Endothelial cell of umbilical vein (primary cell): ENCODE measurements around the gene PSTPIP1.

Experiments
- EZH2 ChIP-seq: IDR thresholded peaks from 2 replicates; pipeline ENCODE4 v1.6.1; 2012; ENCODE audit warnings: borderline replicate concordance, low read depth, mild to moderate bottlenecking, moderate library complexity, low read length, inconsistent platforms; ENCODE audit not compliant: severe bottlenecking
- GATA2 ChIP-seq: IDR thresholded peaks from 2 replicates; pipeline ENCODE4 v1.7.0; 2011; ENCODE audit warnings: low read depth, mild to moderate bottlenecking, moderate library complexity, mixed read lengths, low read length; ENCODE audit not compliant: insufficient read length, insufficient read depth
- JUN ChIP-seq: IDR thresholded peaks from 2 replicates; pipeline ENCODE4 v1.6.1; 2011; ENCODE audit warnings: borderline replicate concordance, low read depth; ENCODE audit not compliant: insufficient read length, insufficient read depth
- MYC ChIP-seq: IDR thresholded peaks from one replicate; pipeline ENCODE4 v1.6.1; 2011; ENCODE audit warnings: mild to moderate bottlenecking, low read depth, low read length
- POLR2A ChIP-seq: IDR thresholded peaks from 2 replicates; pipeline ENCODE4 v1.6.1; 2012; ENCODE audit warnings: low read depth, mild to moderate bottlenecking, control low read depth, low read length
- POLR2AphosphoS5 ChIP-seq: IDR thresholded peaks from 2 replicates; pipeline ENCODE4 v1.6.1; 2012; ENCODE audit warnings: low read depth, mild to moderate bottlenecking, control low read depth, low read length, moderate library complexity; ENCODE audit not compliant: insufficient read depth
- TF ChIP-seq, protein P1 (sequence below), 2 donors: IDR thresholded peaks; 1 replicate in 1 of 2; 2 replicates in 1 of 2; pipeline ENCODE4 v1.5.1; 2011; ENCODE audit warnings: low read length in 2 of 2, mild to moderate bottlenecking in 2 of 2, moderate library complexity in 2 of 2, control low read depth in 1 of 2, inconsistent platforms in 1 of 2, low read depth in 1 of 2; ENCODE audit not compliant: insufficient read depth in 1 of 2; ENCODE audit errors: extremely low read depth in 1 of 2
- TF ChIP-seq, protein P2 (sequence below): IDR thresholded peaks from 2 replicates; pipeline ENCODE4 v1.6.1; 2011; ENCODE audit not compliant: insufficient read depth, insufficient read length

DNA sequence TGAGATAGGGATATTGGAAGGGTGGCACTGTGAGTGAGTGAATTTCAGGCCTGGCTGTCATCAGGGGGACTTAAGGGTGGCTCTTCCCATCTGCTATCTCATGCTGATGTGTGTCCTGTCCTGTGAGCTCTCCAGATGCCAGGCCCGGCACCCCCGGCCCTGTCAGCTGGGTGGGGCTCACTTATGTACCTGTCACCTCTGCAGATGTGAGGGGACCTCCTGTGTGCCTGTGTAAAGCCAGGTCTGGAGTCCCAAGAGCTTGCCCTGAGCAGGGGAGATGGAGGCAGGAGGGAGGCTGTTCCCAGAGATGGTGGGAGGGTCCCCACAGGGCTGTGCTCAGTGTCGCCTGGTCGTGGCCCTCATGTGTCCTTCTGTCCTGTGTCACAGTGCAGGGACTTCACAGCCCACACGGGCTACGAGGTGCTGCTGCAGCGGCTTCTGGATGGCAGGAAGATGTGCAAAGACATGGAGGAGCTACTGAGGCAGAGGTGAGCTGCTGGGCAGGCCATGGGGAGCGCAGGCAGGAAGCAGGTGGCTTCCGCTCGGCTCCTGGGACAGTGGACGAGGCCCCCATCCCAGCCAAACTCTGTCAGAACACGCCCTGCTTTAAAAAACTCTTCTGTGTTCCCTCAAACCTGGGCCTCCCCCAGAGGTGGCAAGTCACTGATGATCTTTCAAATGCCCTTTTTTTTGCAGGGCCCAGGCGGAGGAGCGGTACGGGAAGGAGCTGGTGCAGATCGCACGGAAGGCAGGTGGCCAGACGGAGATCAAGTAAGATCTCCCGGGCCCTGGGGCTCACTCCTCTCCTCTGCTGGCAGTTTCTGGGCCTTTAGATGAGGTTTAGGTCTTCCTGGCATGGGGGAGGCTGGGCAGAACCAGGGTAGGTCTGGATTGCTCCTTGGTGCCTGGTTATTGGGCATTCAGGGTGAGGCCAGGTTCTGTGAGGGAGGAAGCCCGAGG lies 23.1 kb downstream of the PSTPIP1 start:
- TF ChIP-seq, protein P1, sequence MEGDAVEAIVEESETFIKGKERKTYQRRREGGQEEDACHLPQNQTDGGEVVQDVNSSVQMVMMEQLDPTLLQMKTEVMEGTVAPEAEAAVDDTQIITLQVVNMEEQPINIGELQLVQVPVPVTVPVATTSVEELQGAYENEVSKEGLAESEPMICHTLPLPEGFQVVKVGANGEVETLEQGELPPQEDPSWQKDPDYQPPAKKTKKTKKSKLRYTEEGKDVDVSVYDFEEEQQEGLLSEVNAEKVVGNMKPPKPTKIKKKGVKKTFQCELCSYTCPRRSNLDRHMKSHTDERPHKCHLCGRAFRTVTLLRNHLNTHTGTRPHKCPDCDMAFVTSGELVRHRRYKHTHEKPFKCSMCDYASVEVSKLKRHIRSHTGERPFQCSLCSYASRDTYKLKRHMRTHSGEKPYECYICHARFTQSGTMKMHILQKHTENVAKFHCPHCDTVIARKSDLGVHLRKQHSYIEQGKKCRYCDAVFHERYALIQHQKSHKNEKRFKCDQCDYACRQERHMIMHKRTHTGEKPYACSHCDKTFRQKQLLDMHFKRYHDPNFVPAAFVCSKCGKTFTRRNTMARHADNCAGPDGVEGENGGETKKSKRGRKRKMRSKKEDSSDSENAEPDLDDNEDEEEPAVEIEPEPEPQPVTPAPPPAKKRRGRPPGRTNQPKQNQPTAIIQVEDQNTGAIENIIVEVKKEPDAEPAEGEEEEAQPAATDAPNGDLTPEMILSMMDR (IDR thresholded peaks at IDR 0.05; ENCODE audit: extremely low read depth in 1 of 2, insufficient read depth in 1 of 2, low read depth in 1 of 2, low read length in 2 of 2): no peak
- TF ChIP-seq POLR2A (no peak), MYC (no peak), JUN (no peak), EZH2 (no peak), POLR2AphosphoS5 (no peak), GATA2 (no peak)
- TF ChIP-seq, protein P2, sequence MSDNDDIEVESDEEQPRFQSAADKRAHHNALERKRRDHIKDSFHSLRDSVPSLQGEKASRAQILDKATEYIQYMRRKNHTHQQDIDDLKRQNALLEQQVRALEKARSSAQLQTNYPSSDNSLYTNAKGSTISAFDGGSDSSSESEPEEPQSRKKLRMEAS: no peak
